Adrenal gland (tissue), 5 donors: ENCODE measurements around the gene KCNH3.

Experiments
- POLR2A ChIP-seq, 2 donors: fragments of 450-650 bp; IDR thresholded peaks; one replicate each; pipeline ENCODE4 v1.6.1; 2017; ENCODE audit warnings: antibody characterized with exemption in 2 of 2, mild to moderate bottlenecking in 2 of 2, moderate library complexity in 1 of 2
- TF ChIP-seq, protein P1 (sequence below), 6 experiments: fragments of 450-650 bp in 4 of 6; fragments of 200-600 bp in 2 of 6; sonication (generic) in 1 of 6; IDR thresholded peaks; 1 replicate in 5 of 6; 2 replicates in 1 of 6; pipeline versions ENCODE4 v1.5.1 to v1.8.0; 2016 to 2021; ENCODE audit warnings: antibody characterized with exemption in 6 of 6, mild to moderate bottlenecking in 2 of 6, moderate library complexity in 1 of 6
- donor health status: DM: no; HTN: no; CAD: no.

DNA sequence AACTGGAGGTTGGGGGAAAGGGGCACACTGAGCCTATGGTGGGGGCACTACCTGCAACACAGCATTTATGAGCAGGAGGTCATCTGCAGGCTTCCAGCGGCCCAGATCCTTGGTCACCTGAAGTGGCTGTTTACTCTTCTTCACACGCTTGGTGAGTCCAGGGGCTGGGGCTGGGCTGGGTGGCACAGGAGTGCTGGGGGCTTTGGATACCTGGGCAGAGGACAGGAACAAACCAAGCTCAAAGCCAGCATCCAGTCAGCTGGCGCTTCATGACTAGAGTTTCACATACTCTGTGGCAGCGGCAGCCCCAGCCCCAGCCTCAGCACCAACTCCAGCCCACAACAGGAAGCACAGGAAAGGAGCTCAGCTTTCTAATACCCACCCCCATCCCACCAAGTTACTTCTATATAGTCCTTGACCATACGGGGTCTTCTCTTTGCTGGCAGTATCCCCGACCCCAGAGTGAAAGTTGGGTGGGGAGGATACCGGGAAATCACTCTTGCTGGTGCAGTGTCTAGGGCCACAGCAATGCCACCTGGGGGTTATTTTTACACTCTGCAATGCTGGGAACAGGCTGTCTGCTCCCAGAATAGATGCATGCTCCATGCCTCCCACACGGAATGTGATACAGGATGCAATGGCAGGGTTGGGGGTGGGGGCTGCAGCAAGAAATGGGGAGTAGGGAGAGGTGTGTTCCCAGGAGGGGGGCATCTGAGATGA is 26.0 kb downstream of the KCNH3 start:
- no peak for TF ChIP-seq POLR2A (IDR thresholded peaks at IDR 0.05)
- TF ChIP-seq, protein P1, sequence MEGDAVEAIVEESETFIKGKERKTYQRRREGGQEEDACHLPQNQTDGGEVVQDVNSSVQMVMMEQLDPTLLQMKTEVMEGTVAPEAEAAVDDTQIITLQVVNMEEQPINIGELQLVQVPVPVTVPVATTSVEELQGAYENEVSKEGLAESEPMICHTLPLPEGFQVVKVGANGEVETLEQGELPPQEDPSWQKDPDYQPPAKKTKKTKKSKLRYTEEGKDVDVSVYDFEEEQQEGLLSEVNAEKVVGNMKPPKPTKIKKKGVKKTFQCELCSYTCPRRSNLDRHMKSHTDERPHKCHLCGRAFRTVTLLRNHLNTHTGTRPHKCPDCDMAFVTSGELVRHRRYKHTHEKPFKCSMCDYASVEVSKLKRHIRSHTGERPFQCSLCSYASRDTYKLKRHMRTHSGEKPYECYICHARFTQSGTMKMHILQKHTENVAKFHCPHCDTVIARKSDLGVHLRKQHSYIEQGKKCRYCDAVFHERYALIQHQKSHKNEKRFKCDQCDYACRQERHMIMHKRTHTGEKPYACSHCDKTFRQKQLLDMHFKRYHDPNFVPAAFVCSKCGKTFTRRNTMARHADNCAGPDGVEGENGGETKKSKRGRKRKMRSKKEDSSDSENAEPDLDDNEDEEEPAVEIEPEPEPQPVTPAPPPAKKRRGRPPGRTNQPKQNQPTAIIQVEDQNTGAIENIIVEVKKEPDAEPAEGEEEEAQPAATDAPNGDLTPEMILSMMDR (IDR thresholded peaks at IDR 0.05) = no peak
